ENCODE data around the gene INKA2. TPM values are rescaled to one million over a fixed set of nuclear protein-coding genes. Genes with fewer than 3 reads are reported as not detected.

INKA2 gene
- total RNA-seq, 2 experiments from 2014 or later = 0.56 to 0.84 TPM

DNA sequence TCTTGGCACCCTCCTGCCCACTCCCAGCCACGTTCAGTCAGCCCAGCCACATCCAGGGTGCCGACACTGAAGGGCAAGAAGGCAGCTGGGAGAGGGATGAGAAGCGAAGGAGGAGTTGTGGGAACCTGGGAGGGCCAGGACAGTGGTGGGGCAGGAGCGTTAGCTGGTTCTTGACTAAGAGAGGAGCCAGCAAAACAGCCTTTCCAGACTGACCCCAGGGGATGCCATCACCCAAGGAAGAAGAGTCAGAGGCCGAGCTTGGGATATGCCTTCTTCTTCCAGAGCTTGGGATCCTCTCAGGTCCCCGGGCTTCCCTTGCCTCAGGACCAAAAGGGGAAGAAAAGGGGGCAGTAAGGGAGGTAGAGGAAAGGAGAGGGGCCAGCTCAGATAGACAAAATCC lies 7.2 kb downstream of the INKA2 start:
- no peaks in the 10 kb centered on the region for H3K9me3 Mint-ChIP-seq
- no peak overlapping the region for H3K27ac Mint-ChIP-seq
- H3K4me1 Mint-ChIP-seq = no peaks in the 10 kb centered on the region
- no peak overlapping the region for H3K4me3 Mint-ChIP-seq
- H3K27me3 Mint-ChIP-seq = peaks cover 4% of the 10 kb centered on the region
- H3K36me3 Mint-ChIP-seq = no peaks in the 10 kb centered on the region
- DNase-seq = no peak

DNA sequence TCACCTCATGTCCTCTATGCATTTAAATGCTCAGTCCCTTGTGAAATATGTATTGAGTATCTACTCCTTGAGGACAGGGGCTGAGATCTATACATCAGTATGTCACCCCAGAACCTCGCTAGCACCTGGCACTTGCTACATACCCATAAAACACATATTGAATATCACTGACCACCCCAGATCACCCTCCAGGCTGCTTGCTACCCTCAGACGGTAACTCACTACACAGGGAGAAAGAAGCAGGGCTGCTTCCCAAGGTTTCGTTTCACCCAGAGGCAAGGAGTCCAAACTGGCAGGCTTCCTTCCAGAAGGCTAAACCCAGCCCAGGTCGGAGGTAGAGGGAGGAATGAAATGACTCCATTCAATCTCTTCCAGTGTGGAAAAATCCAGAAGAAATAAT lies 8.5 kb downstream of the INKA2 start:
- H3K27ac Mint-ChIP-seq = no peak overlapping the region
- no peak for DNase-seq
- no peaks in the 10 kb centered on the region for H3K9me3 Mint-ChIP-seq
- no peaks in the 10 kb centered on the region for H3K4me1 Mint-ChIP-seq
- H3K4me3 Mint-ChIP-seq = no peak overlapping the region
- H3K27me3 Mint-ChIP-seq = no peaks in the 10 kb centered on the region
- no peaks in the 10 kb centered on the region for H3K36me3 Mint-ChIP-seq

DNA sequence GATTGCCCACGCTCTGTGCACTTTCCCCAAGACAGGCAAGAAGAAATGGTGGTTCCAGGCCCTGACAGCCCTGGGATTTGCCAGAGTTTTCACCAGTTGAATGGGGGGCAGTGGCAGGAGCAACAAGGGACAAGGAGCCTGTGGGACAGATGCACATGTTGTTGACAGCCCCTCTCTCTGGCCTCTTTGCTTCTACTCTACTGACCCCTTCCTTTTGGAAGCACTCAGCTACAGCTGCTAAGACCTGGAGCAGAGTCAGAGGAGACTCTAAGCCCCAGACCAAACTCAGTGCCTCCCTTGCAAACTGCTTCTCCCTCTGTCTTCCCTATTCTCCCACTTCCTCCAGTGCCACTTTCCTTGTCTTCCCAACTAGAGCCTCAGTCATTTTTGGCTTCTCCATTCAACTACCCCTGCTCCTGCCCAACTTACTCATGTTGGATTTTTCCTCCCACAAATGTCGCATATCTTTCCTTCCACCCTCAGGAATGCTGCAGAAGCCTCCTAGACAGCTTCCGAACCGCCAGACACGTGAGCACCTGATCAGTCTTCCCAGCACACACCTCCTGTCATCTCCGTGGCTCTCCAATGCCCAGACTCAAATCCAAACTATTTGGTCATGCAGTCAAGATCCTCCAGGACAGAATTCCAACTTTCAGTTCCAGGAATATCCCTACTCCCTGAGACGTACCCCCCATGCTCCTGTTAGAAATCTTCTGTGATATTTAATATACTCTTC lies 9.1 kb downstream of the INKA2 start:
- Mint-ChIP-seq H3K27ac (no peak overlapping the region), H3K36me3 (no peaks in the 10 kb centered on the region), H3K27me3 (no peaks in the 10 kb centered on the region), H3K4me3 (no peak overlapping the region), H3K4me1 (no peaks in the 10 kb centered on the region), H3K9me3 (no peaks in the 10 kb centered on the region)
- no peak for DNase-seq

DNA sequence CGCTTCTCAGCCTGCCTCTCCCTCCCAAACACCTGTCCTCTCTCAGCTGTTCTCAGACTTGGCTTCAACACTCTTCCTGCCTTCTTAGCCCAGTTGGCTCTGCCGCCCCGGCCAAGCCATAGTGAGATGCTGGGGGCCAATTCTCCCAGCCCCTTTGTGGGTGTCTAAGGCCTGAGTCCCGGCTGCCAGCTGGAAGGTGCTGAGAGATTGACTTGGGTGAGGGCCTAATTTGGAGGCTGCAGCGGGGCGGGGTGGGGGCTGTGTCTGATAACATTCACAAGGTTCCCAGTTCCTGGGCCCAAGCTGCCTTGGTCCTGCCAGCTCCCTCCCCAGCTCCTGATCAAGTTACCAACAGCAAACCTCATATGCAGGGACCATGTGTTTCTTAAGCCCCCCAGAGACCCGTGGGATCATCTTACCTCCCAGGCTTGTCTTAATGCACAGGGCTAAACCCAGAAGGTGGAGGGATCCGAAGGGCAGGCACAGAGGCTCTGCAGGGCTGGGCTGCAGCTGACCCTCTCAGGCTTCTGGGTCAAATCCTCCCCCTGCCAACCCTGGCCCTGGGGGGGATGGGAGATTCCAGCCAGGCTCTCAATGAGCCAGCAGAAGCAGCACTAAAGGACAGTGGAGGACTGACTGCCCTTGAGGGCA lies 9.8 kb downstream of the INKA2 start:
- no peak for DNase-seq
- no peaks in the 10 kb centered on the region for H3K9me3 Mint-ChIP-seq
- H3K4me1 Mint-ChIP-seq = no peaks in the 10 kb centered on the region
- H3K27ac Mint-ChIP-seq = no peak overlapping the region
- H3K27me3 Mint-ChIP-seq = no peaks in the 10 kb centered on the region
- H3K36me3 Mint-ChIP-seq = no peaks in the 10 kb centered on the region
- no peak overlapping the region for H3K4me3 Mint-ChIP-seq

DNA sequence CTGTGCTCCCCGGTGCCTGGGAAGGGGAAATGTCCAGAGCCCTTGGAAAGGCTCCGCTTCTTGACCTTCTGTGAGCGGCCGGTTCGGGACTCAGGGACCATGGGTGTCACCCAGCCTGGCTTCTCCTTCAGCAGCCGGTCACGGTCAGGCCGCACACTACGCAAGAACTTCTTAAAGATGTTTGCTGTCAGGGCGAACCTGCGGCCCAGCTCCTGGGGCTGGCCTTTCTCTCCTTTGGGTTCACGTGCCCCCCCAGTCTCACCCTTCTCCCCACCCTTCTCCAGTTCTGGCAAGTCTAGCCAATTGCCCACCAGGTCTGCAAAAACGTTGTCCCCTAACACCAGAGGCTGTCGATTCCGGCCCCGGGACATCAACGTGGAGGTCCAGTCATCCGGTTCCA lies 12.1 kb downstream of the INKA2 start:
- peaks cover 11% of the 10 kb centered on the region for H3K4me1 Mint-ChIP-seq
- no peaks in the 10 kb centered on the region for H3K9me3 Mint-ChIP-seq
- no peaks in the 10 kb centered on the region for H3K27me3 Mint-ChIP-seq
- no peak overlapping the region for H3K4me3 Mint-ChIP-seq
- H3K36me3 Mint-ChIP-seq = no peaks in the 10 kb centered on the region
- DNase-seq = no peak
- H3K27ac Mint-ChIP-seq = no peak overlapping the region

DNA sequence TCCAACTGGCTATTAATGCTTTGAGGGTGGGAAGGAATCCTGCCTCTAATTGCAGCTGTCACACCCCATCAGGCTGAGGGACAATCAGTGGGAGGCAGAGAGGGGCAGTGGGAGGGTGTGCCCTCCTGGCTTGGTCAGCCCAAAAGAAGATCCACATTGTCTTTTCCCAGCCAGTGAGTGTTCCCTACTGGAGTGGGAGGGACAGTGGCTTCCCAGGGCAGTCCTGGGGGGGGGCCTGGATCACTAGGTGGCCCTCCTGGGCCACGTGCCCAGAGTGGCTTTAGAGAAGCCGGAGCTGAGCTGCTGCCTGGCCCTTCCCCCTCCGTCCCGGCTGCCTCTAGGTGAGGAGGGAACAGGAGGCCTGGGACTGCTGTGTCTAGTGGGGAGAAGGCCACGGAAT lies 14.0 kb downstream of the INKA2 start:
- Mint-ChIP-seq H3K4me1 (peaks cover 11% of the 10 kb centered on the region), H3K9me3 (no peaks in the 10 kb centered on the region), H3K36me3 (no peaks in the 10 kb centered on the region), H3K27ac (no peak overlapping the region), H3K4me3 (no peak overlapping the region), H3K27me3 (no peaks in the 10 kb centered on the region)
- no peak for DNase-seq

DNA sequence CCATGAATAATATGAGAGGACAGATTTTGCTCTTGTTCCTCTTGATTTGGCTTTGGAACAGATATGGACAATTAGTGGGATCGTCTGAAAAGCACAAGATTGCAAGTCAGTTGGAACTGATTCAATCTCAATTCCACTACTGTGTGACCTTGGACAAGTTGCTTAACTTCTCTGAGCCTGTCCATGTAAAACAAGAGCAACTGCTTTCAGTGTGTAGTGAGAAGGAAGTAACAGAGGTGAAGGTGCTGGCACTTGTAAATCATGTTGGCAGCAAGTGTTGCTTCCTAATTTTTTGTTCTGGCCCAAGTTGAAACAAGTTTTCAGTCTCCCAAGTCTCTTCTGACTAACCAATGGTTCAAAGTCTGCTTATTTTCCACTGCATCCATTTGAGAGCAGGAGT lies 15.3 kb downstream of the INKA2 start:
- no peak overlapping the region for H3K4me3 Mint-ChIP-seq
- H3K9me3 Mint-ChIP-seq = no peaks in the 10 kb centered on the region
- no peak for DNase-seq

DNA sequence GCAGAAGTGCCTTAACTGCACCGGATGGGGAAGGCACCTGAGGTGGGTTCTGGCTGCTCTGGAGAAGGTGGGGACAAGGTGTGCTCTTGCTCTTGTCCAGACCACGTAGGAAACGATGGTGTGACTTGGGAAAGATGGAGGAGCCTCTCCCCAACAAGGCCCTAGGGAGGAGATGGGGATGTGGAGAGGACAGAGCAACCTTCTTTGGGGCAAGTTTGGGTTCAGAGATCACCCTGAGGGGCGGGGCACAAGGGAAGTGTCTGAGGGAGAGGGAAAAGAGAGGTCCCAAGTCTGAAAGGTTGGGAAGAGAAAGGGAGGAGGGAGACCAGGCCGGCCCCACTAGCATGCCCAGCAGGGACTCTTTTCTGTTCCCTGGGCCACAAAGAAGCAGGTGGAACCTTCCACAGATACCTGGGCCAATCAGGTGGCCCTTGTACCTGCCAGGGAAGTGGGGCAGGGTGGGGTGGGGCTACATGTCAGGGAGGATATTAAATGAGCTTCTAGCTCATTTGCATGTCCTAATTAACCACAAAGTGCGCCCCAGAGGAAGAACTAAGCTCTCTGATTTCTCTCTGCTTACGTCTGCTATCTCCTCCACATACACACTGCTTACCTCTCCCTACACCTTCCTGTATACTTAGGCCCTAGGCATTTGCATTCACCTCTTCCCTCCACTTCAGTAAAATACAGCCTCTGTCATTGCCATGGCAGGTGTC lies 15.9 kb downstream of the INKA2 start:
- Mint-ChIP-seq H3K9me3 (no peaks in the 10 kb centered on the region), H3K4me1 (peaks cover 11% of the 10 kb centered on the region), H3K4me3 (no peak overlapping the region), H3K36me3 (no peaks in the 10 kb centered on the region), H3K27ac (no peak overlapping the region), H3K27me3 (no peaks in the 10 kb centered on the region)
- no peak for DNase-seq

More for the DNA sequence above, 15.3 kb downstream of the INKA2 start:
- H3K27me3 Mint-ChIP-seq = no peaks in the 10 kb centered on the region
- peaks cover 11% of the 10 kb centered on the region for H3K4me1 Mint-ChIP-seq
- no peak overlapping the region for H3K27ac Mint-ChIP-seq
- H3K36me3 Mint-ChIP-seq = no peaks in the 10 kb centered on the region

DNA sequence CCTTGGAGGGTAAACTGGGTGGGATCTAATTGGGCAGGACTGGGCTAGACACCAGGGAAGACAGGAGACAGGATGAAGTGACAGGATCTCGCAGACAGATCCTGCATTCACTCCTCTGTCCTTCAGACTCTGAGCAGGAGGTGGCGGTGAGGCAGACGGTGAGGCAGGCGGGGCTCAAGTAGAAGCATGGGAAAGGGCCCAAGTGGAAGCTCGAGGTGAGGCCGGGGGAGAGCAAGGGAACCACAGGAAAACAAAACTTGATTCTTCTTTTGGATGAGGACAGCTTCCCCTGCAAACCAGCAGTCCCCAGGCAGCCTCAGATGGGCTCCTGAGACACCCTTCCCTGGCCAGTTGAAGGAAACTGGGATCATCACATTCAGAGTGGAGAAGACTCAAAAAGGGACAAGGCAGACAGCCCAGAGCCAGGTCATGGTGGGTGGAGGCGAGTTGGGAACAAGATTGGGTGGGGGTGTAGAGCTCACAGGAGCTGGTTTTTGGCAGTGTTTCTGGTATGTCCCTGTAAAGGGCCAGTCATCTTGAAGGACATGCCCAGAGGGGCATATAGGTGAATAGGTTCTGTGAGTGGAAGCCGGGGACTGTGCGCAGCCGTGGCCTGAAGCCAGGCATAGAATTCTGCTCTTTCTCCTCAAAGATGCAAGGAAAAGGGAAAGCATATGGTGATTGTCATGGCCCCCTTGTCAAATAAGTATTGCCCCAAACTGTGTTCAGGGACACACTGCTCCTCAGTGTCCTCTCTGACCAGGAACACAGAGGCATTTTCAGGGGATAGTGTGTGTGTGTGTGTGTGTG lies 18.0 kb downstream of the INKA2 start:
- Mint-ChIP-seq H3K27ac (no peak overlapping the region), H3K27me3 (no peaks in the 10 kb centered on the region), H3K4me3 (no peak overlapping the region), H3K9me3 (no peaks in the 10 kb centered on the region), H3K36me3 (peaks cover 6% of the 10 kb centered on the region), H3K4me1 (peaks cover 14% of the 10 kb centered on the region)
- no peak for DNase-seq

DNA sequence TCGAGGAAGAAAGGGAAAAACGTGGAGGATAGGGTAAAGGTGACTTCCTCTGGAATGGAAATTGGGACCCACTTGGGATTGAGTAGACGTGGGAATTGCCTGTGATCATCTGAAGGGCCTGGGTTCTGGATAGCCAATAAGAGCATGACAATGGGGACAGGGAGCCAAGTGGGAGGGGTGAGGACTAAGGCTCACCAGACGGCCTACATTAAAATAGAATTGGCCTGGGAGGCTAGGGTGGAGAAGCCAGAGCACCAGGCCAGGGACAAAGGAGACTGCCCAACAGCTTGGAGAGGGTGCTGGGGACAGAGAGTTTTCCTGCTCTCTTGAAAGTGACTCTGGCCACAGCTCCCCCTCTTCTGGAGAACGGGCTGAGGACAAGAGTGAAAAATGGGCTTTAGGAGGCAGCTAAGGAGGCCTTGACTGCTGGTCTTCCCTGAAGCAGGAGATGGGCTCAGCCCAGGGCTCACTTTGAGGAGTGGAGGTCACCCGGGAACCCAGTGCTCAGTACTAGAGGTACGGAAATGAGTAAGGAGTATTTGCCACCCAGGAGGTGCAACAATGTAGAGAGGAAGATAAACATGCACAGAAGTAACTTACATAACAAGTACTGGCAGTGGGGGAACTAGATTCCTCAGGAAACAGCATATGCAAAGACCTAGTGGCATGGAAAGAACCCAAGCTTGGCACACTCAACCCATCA lies 18.8 kb downstream of the INKA2 start:
- Mint-ChIP-seq H3K4me1 (peaks cover 14% of the 10 kb centered on the region), H3K9me3 (no peaks in the 10 kb centered on the region), H3K36me3 (peaks cover 7% of the 10 kb centered on the region), H3K4me3 (no peak overlapping the region), H3K27me3 (no peaks in the 10 kb centered on the region), H3K27ac (no peak overlapping the region)
- no peak for DNase-seq

DNA sequence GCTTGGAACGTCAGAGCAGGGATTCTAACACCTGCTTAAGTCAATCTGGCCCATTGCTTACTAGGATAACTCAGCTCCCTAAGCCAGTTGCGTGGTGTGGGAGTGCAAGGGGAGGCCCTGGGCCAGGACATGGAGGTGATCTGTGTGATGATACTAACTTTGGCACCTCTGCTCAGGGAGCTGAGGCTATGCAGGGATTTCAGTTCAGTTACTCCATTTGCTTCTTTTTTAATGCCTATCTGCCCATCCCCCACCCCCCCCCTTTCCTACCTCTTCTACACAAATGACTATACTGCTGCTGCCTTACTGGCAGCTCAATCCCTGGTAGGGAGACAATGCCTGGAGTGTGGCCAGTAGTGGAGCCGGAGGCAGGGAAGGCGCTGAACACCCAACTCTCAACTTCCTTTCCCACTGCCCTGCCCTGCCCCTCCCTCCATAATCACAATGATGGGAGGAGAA lies 19.5 kb downstream of the INKA2 start:
- no peak for DNase-seq
- H3K9me3 Mint-ChIP-seq = no peaks in the 10 kb centered on the region
- no peak overlapping the region for H3K27ac Mint-ChIP-seq
- peaks cover 10% of the 10 kb centered on the region for H3K36me3 Mint-ChIP-seq
- H3K4me3 Mint-ChIP-seq = no peak overlapping the region
- peaks cover 14% of the 10 kb centered on the region for H3K4me1 Mint-ChIP-seq
- no peaks in the 10 kb centered on the region for H3K27me3 Mint-ChIP-seq

DNA sequence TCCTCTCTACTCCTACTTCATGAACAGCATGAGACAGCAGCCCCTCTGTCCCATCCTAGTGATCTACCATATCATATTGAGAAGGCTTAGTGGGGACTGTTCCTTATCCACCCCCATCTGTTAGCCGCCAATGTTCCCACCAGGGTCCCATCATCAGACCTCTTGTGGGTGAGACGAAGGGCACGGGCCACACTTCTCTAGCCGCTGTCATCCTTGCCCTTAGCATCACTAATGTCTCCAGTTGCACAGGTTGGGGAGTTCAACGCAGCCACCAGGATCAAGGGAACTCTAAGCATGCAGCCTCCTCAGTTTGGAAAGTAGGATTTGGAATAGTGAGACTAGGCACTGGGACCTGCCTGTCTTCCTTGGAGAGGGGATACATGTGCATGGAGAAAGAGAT lies 20.1 kb downstream of the INKA2 start:
- peaks cover 10% of the 10 kb centered on the region for H3K36me3 Mint-ChIP-seq
- DNase-seq = no peak
- no peak overlapping the region for H3K27ac Mint-ChIP-seq
- H3K4me1 Mint-ChIP-seq = peaks cover 17% of the 10 kb centered on the region
- no peaks in the 10 kb centered on the region for H3K9me3 Mint-ChIP-seq
- H3K27me3 Mint-ChIP-seq = no peaks in the 10 kb centered on the region
- no peak overlapping the region for H3K4me3 Mint-ChIP-seq

DNA sequence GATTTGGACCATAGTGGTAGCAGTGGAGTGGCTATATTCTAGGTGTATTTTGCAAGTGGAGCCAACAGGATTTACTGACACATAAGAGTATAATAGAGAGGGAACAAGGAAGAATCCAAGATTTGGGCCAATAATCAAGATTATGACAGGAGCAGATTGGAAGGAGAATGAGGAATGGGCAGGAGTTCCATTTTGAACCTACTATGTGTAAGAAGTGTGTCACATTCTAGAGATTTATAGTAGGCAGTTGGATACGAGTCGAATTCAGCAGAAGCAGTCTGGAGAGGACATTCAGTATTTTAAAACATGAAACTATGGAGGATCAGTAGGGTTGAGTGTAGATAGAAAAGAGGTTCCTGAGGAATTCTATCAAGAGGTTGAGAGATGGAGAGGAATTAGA lies 21.7 kb downstream of the INKA2 start:
- H3K27me3 Mint-ChIP-seq = no peaks in the 10 kb centered on the region
- no peak overlapping the region for H3K4me3 Mint-ChIP-seq
- H3K36me3 Mint-ChIP-seq = peaks cover 10% of the 10 kb centered on the region
- H3K27ac Mint-ChIP-seq = no peak overlapping the region
- H3K9me3 Mint-ChIP-seq = no peaks in the 10 kb centered on the region
- peaks cover 12% of the 10 kb centered on the region for H3K4me1 Mint-ChIP-seq
- DNase-seq = no peak

DNA sequence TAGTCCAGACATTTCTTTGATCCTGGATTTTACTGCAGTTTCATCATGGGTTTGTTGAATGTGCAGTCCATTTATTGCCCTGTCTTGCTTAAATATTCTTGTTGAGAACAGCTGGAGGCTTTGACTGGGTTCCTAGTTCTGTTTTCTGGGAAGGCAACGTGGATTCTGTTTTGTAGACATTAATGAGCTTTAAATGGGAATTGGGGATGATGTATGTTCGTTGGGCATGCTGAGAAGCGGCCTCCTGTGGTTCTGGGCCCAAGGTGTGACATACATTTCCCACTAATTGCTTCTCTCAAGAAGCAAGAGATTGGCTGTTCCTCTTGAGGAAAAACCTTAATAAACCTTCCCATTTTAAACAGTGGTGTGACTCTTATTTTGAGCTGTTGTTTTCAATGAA lies 22.9 kb downstream of the INKA2 start:
- DNase-seq = no peak
- H3K9me3 Mint-ChIP-seq = no peaks in the 10 kb centered on the region
- peaks cover 10% of the 10 kb centered on the region for H3K36me3 Mint-ChIP-seq
- peaks cover 13% of the 10 kb centered on the region for H3K4me1 Mint-ChIP-seq
- no peaks in the 10 kb centered on the region for H3K27me3 Mint-ChIP-seq
- H3K27ac Mint-ChIP-seq = no peak overlapping the region
- H3K4me3 Mint-ChIP-seq = no peak overlapping the region

All from activated naive CD8-positive, alpha-beta T cell treated with anti-CD3 and anti-CD28 coated beads for 36 hours (primary cell).